Vagina (tissue), 2 donors: ENCODE results near the gene FRAT1.
A peak's percentile ranks its signal among the peaks of the same experiment; 100 is the strongest.

Source experiments
- CTCF ChIP-seq, 3 experiments: fragments of 450-650 bp in 2 of 3; fragments of 200-600 bp in 1 of 3; sonication (generic) in 1 of 3; IDR thresholded peaks; one replicate each; pipeline ENCODE4 v1.5.1; 2017 to 2019; ENCODE audit warnings: antibody characterized with exemption in 3 of 3, mild to moderate bottlenecking in 2 of 3, moderate library complexity in 2 of 3
- POLR2A ChIP-seq, 2 donors: fragments of 450-650 bp; IDR thresholded peaks; one replicate each; pipeline ENCODE4 v1.6.1; 2017; ENCODE audit warnings: antibody characterized with exemption in 2 of 2, mild to moderate bottlenecking in 2 of 2, moderate library complexity in 2 of 2
- POLR2AphosphoS5 ChIP-seq, 2 donors: sonication (generic); formaldehyde crosslinking; IDR thresholded peaks; one replicate each; pipeline ENCODE4 v1.9.0; 2017; ENCODE audit warnings: antibody characterized with exemption in 2 of 2, mild to moderate bottlenecking in 2 of 2, low read depth in 1 of 2; ENCODE audit not compliant: insufficient read depth in 1 of 2

DNA sequence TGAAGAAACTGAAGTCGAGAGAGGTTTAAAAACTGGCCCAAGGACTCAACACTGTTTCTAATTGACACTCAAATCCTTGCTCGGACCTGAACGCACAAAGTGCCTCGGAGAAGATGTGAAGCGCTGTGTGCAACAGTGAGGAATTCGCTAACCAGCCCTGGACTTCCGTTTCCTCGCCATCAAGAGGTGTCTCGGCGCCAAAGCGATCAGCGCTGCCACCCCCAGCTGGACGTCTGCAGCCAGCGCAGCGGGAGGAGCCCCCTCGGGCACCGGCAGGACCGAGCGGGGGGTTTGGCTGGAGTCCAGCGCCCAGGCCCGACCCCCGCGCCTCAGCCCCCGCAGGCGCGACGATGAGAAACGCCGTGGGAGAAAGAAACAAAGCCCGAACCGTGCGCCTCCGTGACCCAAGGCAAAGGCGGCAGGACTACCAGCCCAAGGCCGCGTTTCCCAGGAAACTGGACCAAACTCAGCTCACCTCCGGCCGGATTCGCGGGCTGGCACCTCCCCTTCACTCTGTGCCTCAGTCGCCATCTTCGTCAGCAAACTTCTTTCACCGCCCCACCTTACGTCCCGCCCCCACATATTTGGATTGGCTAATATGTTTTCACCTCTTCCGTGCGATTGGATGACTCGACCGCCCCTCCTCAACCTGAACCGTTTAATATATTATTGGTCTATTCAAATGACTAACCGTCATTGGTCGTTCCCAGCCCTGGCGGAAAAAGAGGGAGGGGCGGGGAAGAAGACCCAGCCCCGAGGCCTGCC is 26.8 kb upstream of the FRAT1 start, which contains the start of gene ARHGAP19:
- TF ChIP-seq POLR2A (IDR thresholded peaks at IDR 0.05) (peak; percentile 39 to 61), CTCF (IDR thresholded peaks at IDR 0.05) (no peak), POLR2AphosphoS5 (IDR thresholded peaks at IDR 0.05; ENCODE audit: insufficient read depth in 1 of 2, low read depth in 1 of 2) (peak; percentile 89 to 91)
